Gastroesophageal sphincter (tissue), 4 donors: Measurements from ENCODE around the gene GJA10. TPM values are rescaled to one million over a fixed set of nuclear protein-coding genes. Genes with fewer than 3 reads are reported as not detected.

Experiments
- ATAC-seq: fragments of 150-250 bp; one replicate; pipeline ENCODE4 v1.9.1; 2016; ENCODE audit warnings: mild to moderate bottlenecking, moderate library complexity
- H3K27ac ChIP-seq, 4 donors: fragments of 200-600 bp; sonication (generic) in 3 of 4; 1 replicate in 3 of 4; 2 replicates in 1 of 4; pipeline ENCODE4 v1.5.1; 2016 to 2019
- H3K27me3 ChIP-seq: fragments of 200-600 bp; sonication (generic); one replicate; pipeline ENCODE4 v1.5.1; 2019
- H3K36me3 ChIP-seq, 2 donors: fragments of 200-600 bp; sonication (generic); one replicate each; pipeline ENCODE4 v1.5.1; 2019; ENCODE audit warnings: control low read depth in 1 of 2
- H3K4me1 ChIP-seq, 3 donors: fragments of 200-600 bp; sonication (generic); 1 replicate in 2 of 3; 2 replicates in 1 of 3; pipeline ENCODE4 v1.5.1; 2016 to 2019; ENCODE audit warnings: control low read depth in 2 of 3
- H3K4me3 ChIP-seq, 2 donors: fragments of 200-600 bp; sonication (generic); one replicate each; pipeline ENCODE4 v1.5.1; 2019; ENCODE audit warnings: mild to moderate bottlenecking in 1 of 2, moderate library complexity in 1 of 2
- H3K9me3 ChIP-seq, 3 donors: fragments of 200-600 bp; sonication (generic); one replicate each; pipeline ENCODE4 v1.5.1; 2017 to 2019; ENCODE audit warnings: control low read depth in 2 of 3
- EP300 ChIP-seq: sonication (generic); formaldehyde crosslinking; IDR thresholded peaks from one replicate; pipeline ENCODE4 v1.6.1; 2017; ENCODE audit warnings: antibody characterized with exemption, mild to moderate bottlenecking
- POLR2A ChIP-seq, 2 donors: fragments of 450-650 bp; IDR thresholded peaks; one replicate each; pipeline ENCODE4 v1.6.1; 2017; ENCODE audit warnings: antibody characterized with exemption in 2 of 2, mild to moderate bottlenecking in 2 of 2, moderate library complexity in 1 of 2
- POLR2AphosphoS5 ChIP-seq: sonication (generic); formaldehyde crosslinking; IDR thresholded peaks from one replicate; pipeline ENCODE4 v1.6.1; 2017; ENCODE audit warnings: antibody characterized with exemption
- WGBS, 2 donors: methylation state at CpG; one replicate each; pipeline ENCODE4 v1.1.5; 2018; ENCODE audit warnings: low coverage in 1 of 2; 5-methylcytosine and 5-hydroxymethylcytosine counted together
- total RNA-seq, 4 donors: library from RNA; depleted of rRNA; stranded (reverse); fragments of >200 nt; gene quantifications; one replicate each; pipeline ENCODE4 v1.1.0, GENCODE V29; 2016
- TF ChIP-seq, protein P1 (sequence below), 4 experiments: fragments of 200-600 bp in 2 of 4; fragments of 450-650 bp in 2 of 4; sonication (generic) in 1 of 4; IDR thresholded peaks; one replicate each; pipeline ENCODE4 v1.5.1; 2017 to 2019; ENCODE audit warnings: antibody characterized with exemption in 4 of 4, mild to moderate bottlenecking in 2 of 4, moderate library complexity in 2 of 4

Gene GJA10
- total RNA-seq, 4 donors from 2014 or later = not detected

DNA sequence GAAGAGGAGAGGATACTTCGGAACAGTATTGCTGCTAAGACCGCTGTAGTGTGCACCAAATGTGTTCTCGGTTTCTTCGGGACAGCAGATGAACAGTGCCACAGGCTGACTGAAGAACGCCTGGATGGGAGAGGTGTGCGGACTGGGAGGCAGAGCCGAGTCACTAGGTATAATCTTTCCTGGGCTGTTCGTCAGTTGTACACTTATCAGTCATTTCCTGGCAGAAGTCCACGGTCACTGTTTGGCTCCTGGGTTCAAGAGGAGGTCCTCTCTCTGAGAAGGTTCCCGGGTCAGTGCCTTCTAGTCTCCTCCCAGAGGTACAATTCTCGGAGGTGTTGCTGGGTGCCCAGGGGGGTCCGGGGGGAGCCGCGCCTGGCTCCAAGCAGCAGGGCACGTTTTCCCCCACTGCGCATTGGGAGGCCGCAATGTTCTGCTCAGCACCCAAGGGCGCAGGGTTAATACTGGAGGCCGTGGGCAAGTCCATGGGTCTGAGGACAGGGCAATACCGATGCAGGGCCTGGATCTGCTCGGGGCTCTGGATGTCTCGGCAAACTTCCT, 38.1 kb downstream of the GJA10 start:
- WGBS, 2 donors = 83 to 91% methylated on average over 7 to 16 of the region's 22 CpGs
- peaks cover 0 to 16% of the 10 kb centered on the region in 2 donors for H3K36me3 ChIP-seq
- TF ChIP-seq EP300 (no peak), POLR2AphosphoS5 (no peak), POLR2A (IDR thresholded peaks at IDR 0.05) (no peak)
- TF ChIP-seq, protein P1, sequence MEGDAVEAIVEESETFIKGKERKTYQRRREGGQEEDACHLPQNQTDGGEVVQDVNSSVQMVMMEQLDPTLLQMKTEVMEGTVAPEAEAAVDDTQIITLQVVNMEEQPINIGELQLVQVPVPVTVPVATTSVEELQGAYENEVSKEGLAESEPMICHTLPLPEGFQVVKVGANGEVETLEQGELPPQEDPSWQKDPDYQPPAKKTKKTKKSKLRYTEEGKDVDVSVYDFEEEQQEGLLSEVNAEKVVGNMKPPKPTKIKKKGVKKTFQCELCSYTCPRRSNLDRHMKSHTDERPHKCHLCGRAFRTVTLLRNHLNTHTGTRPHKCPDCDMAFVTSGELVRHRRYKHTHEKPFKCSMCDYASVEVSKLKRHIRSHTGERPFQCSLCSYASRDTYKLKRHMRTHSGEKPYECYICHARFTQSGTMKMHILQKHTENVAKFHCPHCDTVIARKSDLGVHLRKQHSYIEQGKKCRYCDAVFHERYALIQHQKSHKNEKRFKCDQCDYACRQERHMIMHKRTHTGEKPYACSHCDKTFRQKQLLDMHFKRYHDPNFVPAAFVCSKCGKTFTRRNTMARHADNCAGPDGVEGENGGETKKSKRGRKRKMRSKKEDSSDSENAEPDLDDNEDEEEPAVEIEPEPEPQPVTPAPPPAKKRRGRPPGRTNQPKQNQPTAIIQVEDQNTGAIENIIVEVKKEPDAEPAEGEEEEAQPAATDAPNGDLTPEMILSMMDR (IDR thresholded peaks at IDR 0.05) = no peak

DNA sequence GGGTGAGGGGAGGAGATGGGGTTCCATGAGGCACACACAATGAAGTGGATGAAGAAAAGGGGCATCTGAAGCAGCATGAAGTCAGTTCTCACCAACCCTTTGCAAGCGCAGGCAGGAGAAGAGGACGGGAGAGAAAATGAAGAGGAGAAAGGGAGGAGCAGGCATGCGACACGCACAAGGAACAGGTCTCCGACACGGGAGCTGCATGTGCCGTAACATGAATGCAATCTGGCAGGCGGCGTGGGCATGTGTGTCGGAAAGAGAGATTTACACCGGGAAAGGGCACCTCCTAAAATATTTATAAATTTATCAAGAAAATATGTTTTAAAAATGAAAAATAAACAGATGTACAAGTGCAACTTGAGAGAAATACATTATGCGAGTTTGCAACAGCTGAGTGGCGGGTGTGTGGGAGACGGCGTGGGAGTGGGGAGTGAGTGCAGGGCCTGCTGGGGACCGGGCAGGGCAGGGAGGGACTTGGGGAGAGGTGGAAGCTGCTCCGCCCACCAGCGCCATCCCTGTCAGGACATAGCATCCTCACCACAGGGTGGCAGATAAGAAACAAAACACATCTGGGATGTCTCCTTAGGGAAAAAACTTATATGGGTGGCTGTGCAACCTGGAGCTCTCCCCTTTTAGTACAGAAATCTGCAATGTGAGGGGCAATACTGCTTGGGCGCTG, 40.6 kb downstream of the GJA10 start:
- Histone ChIP-seq H3K27ac (no peak overlapping the region), H3K27me3 (no peaks in the 10 kb centered on the region), H3K9me3 (no peaks in the 10 kb centered on the region), H3K4me3 (no peak overlapping the region), H3K36me3 (peaks cover 0 to 21% of the 10 kb centered on the region in 2 donors), H3K4me1 (peaks cover 0 to 6% (median 0%) of the 10 kb centered on the region in 3 donors)
- TF ChIP-seq EP300 (no peak), POLR2A (IDR thresholded peaks at IDR 0.05) (no peak), POLR2AphosphoS5 (no peak)
- TF ChIP-seq, protein P1 (IDR thresholded peaks at IDR 0.05) = no peak
- ATAC-seq = no peak
- 82 to 100% methylated on average over 6 to 18 of the region's 19 CpGs for WGBS, 2 donors

More for the DNA sequence above, 38.1 kb downstream of the GJA10 start:
- no peak overlapping the region for H3K27ac ChIP-seq
- ATAC-seq = peak; percentile 30
- no peaks in the 10 kb centered on the region for H3K27me3 ChIP-seq
- H3K4me1 ChIP-seq = peaks cover 0 to 6% (median 0%) of the 10 kb centered on the region in 3 donors
- no peaks in the 10 kb centered on the region for H3K9me3 ChIP-seq
- H3K4me3 ChIP-seq = no peak overlapping the region

DNA sequence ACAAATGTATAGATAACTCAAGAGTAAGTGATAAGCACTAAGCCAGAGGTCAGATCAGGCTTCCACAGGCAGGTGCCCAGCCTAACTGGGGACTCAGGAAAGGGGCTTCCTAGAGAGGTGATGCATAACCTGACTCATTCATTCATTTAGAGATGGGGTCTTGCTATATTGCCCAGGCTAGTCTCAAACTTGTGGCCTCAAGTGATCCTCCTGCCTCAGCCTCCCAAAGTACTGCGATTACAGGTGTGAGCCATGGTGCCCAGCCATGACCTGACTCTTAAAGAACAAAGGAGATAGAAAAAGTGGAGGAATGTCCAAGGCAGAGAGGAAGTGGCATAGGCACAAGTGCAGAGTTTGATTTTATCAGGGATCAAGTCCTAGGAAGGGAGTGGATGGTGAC, 41.9 kb downstream of the GJA10 start:
- WGBS, 2 donors = 100% methylated on average over 1 of the region's 1 CpG; no CpG with 5 or more reads in 1 of the 2 donors
- Histone ChIP-seq H3K4me1 (peaks cover 0 to 10% (median 4%) of the 10 kb centered on the region in 3 donors), H3K27me3 (no peaks in the 10 kb centered on the region), H3K4me3 (no peak overlapping the region), H3K27ac (no peak overlapping the region), H3K36me3 (peaks cover 0 to 21% of the 10 kb centered on the region in 2 donors), H3K9me3 (no peaks in the 10 kb centered on the region)
- ATAC-seq = no peak
- TF ChIP-seq EP300 (no peak), POLR2AphosphoS5 (no peak), POLR2A (IDR thresholded peaks at IDR 0.05) (no peak)
- TF ChIP-seq, protein P1 (IDR thresholded peaks at IDR 0.05) = no peak

DNA sequence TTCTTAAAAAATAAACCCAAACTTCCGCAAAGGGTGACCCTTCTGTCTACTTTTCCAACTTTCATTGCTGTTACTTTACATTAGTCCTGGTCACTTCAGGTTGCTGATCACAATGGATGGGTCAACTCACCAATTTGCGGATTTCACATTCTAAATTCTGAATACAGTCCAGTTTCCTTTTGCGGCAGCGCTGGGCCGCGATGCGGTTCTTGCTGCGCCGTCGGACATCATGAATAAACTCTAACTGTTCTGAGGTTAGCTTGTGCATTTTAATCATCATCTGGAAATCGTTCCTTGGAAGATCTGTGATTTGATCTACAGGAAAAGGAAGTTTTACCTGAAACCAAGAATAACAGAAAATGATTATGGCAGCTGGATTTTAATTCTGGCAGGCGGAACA, 43.7 kb downstream of the GJA10 start:
- TF ChIP-seq, protein P1 (IDR thresholded peaks at IDR 0.05) = no peak
- TF ChIP-seq EP300 = no peak
- TF ChIP-seq POLR2AphosphoS5 = no peak
- peaks cover 0 to 26% (median 10%) of the 10 kb centered on the region in 3 donors for H3K4me1 ChIP-seq
- no peak for ATAC-seq
- H3K9me3 ChIP-seq = no peaks in the 10 kb centered on the region
- WGBS, 2 donors = 81 to 89% methylated on average over 9 to 10 of the region's 12 CpGs
- H3K27me3 ChIP-seq = no peaks in the 10 kb centered on the region
- H3K27ac ChIP-seq = no peak overlapping the region
- peaks cover 0 to 12% of the 10 kb centered on the region in 2 donors for H3K36me3 ChIP-seq
- no peak overlapping the region for H3K4me3 ChIP-seq

DNA sequence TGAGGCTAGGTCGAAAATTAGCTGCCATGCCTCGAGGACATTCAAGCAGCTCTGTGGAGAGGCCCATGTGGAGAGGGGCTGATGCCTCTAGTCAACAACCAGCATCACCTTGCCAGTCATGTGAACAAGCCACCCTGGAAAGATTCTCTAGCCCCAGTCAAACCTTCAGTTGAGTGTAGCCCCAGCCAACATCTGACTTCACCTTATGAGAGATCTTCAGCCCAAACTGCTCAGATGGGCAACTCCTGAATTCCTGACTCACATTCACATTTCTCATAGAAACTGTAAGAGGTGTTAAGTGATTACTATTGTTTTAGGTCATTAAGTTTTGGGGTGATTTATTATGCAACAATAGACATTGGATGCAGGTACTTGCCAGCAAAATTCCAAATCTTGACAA, 44.9 kb downstream of the GJA10 start:
- no peak overlapping the region for H3K27ac ChIP-seq
- peaks cover 0 to 12% of the 10 kb centered on the region in 2 donors for H3K36me3 ChIP-seq
- no peaks in the 10 kb centered on the region for H3K27me3 ChIP-seq
- 100% methylated on average over 2 of the region's 2 CpGs; no CpG with 5 or more reads in 1 of the 2 donors for WGBS, 2 donors
- TF ChIP-seq EP300 (no peak), POLR2A (IDR thresholded peaks at IDR 0.05) (no peak), POLR2AphosphoS5 (no peak)
- TF ChIP-seq, protein P1 (IDR thresholded peaks at IDR 0.05) = no peak
- no peak overlapping the region for H3K4me3 ChIP-seq
- ATAC-seq = no peak
- H3K4me1 ChIP-seq = peaks cover 0 to 26% (median 10%) of the 10 kb centered on the region in 3 donors
- H3K9me3 ChIP-seq = no peaks in the 10 kb centered on the region
